GM10248 (cell line): ENCODE results near the gene LYRM4.
A peak's percentile ranks its signal among the peaks of the same experiment; 100 is the strongest.

Source experiments
- CTCF ChIA-PET: fragments of 300-600 bp; sonication (Branson Sonifier 250); formaldehyde crosslinking; extraction: SDS; loops from one replicate; lab custom pipeline; 2021; ENCODE audit warnings: antibody characterized with exemption; lab: Yijun Ruan, JAX
- POLR2A ChIA-PET: fragments of 350-650 bp; sonication (Branson Sonifier 250); formaldehyde crosslinking; extraction: SDS; loops from one replicate; lab custom pipeline; 2020; ENCODE audit warnings: antibody characterized with exemption; lab: Yijun Ruan, JAX
- DNase-seq: peaks from one replicate; pipeline ENCODE4 v3.0.0; 2012; ENCODE audit errors: extremely low spot score
- TF ChIP-seq, protein P1 (sequence below): IDR thresholded peaks from 2 replicates; pipeline ENCODE4 v1.5.1; 2012; ENCODE audit warnings: mild to moderate bottlenecking, low read depth; ENCODE audit errors: extremely low read depth, missing control alignments, control extremely low read depth

Gene LYRM4

DNA sequence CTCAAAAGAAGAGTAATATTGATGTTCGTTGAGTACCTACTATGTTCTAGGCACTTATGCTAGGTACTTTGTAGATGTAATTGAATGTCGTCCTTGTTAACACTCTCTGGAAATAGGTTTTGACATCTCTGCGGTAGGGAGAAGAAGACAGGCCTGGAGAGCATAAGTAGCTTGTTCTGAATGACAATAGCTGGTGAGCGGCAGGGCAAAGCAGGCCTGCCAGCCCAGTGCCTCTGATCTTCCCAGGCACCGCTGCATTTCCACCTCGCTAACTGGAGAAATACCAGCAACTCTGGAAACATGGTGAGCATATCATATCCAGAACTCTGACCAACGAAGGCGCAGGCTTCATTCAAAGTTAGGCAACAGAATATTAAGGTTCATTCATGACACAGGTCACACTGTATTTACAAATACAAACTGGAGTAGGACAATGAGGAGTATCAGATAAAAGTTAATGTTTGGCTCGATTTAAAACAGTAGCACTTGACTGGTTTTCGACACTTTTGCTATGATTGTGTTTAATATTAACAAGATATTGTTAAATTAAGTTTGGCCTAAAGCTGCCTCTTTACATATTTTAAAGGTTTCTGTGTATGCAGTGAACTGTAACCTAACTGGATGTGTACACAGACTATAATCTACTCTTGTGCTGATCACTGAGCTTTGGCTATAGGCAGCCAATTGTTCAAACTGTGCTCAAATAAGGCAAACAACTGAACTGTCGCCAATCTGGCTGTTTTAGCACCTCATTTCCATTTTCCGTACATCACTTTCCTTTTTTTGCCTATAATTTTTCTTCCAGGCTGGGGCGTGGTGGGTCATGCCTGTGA is 121.5 kb downstream of the LYRM4 start:
- POLR2A ChIA-PET = no interaction called here
- DNase-seq = no peak
- TF ChIP-seq, protein P1, sequence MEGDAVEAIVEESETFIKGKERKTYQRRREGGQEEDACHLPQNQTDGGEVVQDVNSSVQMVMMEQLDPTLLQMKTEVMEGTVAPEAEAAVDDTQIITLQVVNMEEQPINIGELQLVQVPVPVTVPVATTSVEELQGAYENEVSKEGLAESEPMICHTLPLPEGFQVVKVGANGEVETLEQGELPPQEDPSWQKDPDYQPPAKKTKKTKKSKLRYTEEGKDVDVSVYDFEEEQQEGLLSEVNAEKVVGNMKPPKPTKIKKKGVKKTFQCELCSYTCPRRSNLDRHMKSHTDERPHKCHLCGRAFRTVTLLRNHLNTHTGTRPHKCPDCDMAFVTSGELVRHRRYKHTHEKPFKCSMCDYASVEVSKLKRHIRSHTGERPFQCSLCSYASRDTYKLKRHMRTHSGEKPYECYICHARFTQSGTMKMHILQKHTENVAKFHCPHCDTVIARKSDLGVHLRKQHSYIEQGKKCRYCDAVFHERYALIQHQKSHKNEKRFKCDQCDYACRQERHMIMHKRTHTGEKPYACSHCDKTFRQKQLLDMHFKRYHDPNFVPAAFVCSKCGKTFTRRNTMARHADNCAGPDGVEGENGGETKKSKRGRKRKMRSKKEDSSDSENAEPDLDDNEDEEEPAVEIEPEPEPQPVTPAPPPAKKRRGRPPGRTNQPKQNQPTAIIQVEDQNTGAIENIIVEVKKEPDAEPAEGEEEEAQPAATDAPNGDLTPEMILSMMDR = no peak
- CTCF ChIA-PET = interaction anchor here (1.0 to 7.0 kb wide), 4 partner anchors 8 to 1408 kb away, joined by 3 to 122 read pairs (median 4); no protein-coding TSS in a partner anchor

DNA sequence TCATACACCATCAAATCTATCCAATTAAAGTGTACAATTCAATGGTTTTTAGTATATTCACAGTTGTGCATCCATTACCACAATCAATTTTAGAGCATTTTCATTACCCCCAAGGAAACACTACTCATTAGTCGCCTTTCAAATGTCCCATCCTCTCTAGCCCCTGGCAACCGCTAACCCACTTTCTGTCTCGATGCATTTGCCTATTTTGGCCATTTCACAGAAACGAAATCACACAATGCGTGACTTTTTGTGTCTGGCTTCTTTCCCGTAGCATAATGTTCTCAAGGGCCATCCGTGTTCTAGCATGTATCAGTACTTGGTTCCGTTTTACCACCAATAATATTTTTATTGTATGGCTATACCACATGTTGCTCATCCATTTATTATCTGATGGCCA is 123.9 kb downstream of the LYRM4 start:
- CTCF ChIA-PET = interaction anchor here (0.9 to 1.6 kb wide), 2 partner anchors 10 to 12 kb away, joined by 3 to 5 read pairs; no protein-coding TSS in a partner anchor
- no peak for DNase-seq
- TF ChIP-seq, protein P1 = no peak
- POLR2A ChIA-PET = no interaction called here

DNA sequence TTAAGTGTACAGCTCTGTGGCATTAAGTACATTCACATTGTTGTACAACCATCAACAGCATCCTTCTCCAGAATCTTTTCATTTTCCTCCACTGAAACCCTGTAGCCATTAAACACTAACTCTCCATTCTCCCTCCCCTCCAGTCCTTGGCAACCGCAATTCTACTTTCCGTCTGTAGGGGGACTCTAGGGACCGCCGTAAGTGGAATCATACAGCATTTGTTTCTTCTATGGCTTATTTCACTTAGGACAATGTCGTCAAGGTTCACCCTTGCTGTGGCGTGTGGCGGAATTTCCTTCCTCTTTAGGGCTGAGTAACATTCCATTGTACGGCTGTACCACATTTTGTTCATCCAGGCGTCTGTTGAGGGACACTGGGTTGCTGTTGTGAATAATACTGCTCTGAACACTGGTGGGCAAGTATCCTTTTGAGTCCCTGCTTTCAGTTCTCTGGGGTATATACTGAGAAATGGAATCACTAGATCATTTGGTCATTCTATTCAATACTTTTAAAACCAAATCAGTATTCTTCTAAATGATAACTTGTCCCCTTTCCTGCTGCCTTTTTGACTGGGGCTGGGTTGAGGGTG is 124.9 kb downstream of the LYRM4 start:
- TF ChIP-seq, protein P1 = peak; percentile 64

DNA sequence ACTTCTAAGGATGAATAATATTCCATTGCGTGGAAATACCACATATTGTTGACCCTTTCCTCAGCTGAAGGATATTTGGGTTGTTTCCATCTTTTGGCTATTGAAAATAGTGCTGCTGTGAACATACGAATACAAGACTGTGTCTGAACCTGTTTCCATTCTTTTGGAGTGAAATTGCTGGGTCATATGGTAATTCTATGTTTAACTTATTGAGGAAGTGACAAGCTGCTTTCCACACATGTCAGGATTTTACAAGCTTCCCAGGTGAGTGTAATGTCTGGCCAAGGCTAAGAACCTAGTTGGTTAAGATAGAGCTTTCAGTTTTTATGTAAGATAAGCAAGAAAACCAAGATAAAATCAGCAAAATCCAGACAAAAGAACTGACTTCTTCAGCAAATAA is 126.8 kb downstream of the LYRM4 start:
- POLR2A ChIA-PET = no interaction called here
- DNase-seq = no peak
- CTCF ChIA-PET = interaction anchor here (1.0 to 1.5 kb wide), 5 partner anchors 9 to 30 kb away, joined by 3 to 6 read pairs (median 3); no protein-coding TSS in a partner anchor
- TF ChIP-seq, protein P1 = no peak

More for the DNA sequence above, 124.9 kb downstream of the LYRM4 start:
- ChIA-PET CTCF (interaction anchor here (1.1 kb wide), 1 partner anchor 8 kb away, joined by 5 read pairs; no protein-coding TSS in a partner anchor), POLR2A (no interaction called here)
- DNase-seq = peak; percentile 40

DNA sequence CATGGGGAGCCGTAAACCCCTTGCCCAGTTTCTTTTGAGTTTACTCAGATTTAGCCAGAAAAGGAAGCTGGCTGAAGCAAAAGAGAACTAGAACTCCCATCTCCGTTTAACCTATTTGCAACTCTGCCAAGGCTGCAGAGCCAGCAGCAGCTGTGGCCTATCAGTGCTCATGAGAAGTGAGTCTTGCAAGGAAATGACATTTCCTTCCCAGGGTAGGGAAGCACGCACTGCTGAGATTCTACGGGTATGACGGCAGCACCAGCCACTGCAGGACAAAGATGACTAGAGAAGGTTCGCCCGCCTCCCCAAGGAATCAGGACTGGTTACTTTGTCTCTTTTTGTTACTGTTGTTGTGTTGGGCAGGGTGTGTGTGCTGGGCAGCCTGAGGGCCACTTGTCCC is 128.0 kb downstream of the LYRM4 start:
- TF ChIP-seq, protein P1 = no peak
- CTCF ChIA-PET = interaction anchor here (1.8 to 3.8 kb wide), 2 partner anchors 11 to 12 kb away, joined by 8 to 22 read pairs; no protein-coding TSS in a partner anchor
- DNase-seq = peak; percentile 29
- POLR2A ChIA-PET = no interaction called here

DNA sequence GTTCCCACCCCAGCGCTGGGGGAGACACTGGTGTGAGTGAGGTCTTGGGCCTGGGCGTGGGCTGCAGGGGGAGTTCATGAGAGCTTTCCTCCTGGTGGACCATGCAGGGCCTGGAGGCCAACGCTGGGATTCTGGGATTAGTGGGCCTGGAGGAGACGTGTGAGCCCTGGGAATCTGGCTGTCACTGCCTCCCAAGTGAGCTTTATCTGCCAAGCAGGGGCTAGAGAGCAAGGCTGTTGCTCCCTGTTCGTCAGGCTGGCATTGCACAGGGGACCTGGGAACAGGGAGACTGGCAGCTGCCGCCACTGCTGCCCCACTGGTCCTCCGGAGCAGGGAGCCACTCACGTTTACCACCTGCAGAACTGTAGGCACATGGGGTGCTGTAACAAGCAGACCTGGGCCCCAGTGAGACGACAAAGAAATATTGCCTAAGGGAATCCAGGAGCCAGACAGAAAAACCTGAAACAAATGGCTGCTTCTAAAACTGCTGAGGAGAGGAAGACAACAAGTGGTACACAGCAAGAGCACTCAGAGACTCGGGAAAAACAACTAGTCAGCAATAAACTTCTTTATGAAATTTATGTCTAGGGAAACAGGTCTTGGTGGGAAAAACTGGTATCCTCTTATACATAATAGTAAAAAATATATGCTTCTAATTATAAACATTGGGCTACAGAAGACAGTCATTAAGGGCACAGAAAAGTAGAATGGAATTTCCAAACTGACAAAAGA is 130.4 kb downstream of the LYRM4 start:
- ChIA-PET CTCF (interaction anchor here (0.7 to 3.8 kb wide), 3 partner anchors 9 to 33 kb away, joined by 3 to 22 read pairs (median 5); no protein-coding TSS in a partner anchor), POLR2A (no interaction called here)
- TF ChIP-seq, protein P1 = no peak
- no peak for DNase-seq
